CD4-positive, alpha-beta T cell treated with Interleukin-12 subunit alpha and Interleukin-12 subunit beta, for 1 hour (primary cell): ENCODE data around the gene OPN4.

Source experiments
- DNase-seq: peaks from one replicate; pipeline ENCODE4 v3.0.0-alpha.2; 2020

Gene OPN4

GRCh38 chr10:86662186-86663045 is 8.1 kb downstream of the OPN4 start:
- no peak for DNase-seq

DNA sequence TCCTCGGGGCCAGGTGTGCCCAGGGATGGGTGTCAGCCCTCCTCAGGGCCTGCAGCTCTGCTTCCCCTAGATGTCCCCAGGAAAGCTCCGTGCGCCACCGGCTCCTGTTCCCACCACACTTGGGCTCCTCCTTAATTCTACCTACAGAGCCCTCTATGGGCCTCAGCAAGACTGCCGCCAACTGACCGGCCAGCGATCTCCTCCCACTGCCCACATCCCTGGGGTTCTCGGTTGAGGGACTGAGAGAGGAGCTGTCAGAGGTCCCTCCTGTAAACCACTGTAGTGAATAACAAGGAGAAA is 8.6 kb downstream of the OPN4 start:
- DNase-seq = no peak

- DNase-seq = no peak
Observed at GRCh38 chr10:86663576-86664339, 9.4 kb downstream of the OPN4 start.

DNA sequence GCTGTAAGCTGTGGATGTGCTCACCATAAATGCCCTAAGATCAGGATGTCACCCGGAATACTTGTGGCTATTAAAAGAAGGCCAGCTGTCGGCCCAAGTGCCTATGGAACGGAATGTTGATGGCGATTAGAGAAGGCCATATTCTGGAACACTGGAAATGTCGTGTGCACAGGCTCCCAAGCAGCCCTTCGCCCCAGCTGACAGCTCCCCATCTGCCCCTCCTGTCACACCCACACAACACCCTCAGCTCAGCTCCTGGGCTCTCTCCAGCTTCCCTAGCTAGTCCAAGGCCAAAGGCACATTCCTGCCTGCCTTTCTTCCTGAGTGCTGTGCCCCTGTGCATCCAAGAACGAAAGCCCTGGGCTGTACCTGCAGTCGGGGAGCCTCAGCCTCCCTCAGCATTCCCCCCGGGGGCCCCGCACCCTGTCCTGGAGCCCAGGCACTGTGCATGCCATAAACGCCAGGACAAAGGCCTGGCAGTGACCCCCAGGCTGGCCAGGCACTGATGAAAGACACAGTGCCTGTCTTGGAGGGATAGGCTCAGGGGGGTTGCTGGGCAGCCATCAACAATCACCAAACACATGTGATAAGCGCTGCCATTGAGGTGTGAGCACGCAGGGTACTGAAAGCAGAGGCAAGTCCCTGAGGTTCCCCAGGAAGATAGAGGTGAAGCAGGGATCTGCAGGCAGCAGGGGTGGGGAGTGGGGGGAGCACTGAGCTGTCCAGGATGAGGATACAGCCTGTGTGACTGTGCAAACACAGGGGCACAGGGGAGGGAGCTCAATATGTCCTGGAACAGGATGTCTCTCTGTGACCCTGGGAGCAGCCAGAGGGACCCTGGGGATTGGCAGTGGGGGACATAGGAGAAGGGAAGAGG is 10.2 kb downstream of the OPN4 start:
- no peak for DNase-seq

DNA sequence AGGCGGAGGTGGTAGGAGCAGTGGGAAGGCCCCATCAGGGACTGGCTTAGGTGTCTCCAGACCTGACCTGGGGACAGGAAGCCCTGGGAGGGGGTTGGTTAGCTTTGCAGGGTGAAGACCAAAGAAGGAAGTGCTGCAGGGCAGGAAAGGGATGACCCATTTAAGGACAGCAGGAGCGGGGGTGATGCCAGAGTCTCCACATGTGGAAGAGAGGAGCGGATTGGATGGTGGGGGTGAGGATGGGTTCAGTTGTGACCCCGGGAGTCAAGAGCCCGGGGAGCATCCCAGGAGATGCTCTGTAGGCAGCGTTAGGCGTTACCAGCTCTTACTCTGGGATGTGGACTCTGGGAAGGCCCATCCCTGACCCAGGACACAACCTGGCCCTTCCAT is 10.9 kb downstream of the OPN4 start:
- no peak for DNase-seq

DNA sequence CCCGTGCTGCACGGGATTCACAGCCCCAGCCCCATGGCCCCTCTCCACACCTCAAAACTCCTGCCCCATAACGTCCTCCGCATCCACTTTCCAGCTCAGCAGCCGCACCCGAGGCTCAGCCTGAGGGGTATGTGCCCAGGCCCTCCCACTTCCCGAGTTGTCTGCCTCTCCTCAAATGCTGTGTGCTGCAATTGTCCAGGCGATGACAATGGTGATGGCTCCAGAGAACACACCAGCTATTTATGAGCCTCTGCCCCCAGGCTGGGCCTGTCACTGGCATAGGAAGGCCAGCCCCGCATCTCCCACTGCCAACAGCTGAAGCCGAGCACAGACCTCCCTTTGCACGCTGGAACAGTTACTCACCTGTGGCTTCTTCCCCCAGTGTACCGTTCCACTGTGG is 11.5 kb downstream of the OPN4 start:
- DNase-seq = no peak

GRCh38 chr10:86666538-86666937 is 12.2 kb downstream of the OPN4 start:
- DNase-seq = no peak

GRCh38 chr10:86667421-86668181 is 13.3 kb downstream of the OPN4 start:
- DNase-seq = no peak

- DNase-seq = no peak
Observed at GRCh38 chr10:86668297-86669165, 14.2 kb downstream of the OPN4 start, which contains the start of gene LDB3. Gene LDB3 (plus strand): TSS chr10:86668511. CDS start chr10:86668692, 181 bp downstream.

GRCh38 chr10:86670290-86670811 is 16.0 kb downstream of the OPN4 start:
- no peak for DNase-seq

DNA sequence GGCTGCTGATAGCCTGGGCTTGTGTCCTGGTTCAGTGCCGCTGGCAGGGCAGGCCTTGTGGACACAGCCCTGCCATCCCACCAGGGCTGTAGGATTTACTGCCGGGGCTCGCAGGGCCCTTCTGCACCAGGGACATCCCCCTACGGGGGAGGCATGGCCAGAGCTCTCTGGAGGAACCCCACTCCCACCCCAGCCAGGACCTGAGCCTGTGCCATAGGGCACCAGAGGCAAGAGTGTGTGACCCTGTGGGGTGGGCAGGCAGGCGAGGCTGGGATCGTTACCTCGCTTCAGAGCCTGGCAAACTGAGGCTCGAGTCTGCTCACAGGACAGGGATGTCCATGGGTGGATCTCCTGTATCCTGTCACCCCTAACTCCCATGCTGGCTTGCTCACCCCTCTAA is 16.5 kb downstream of the OPN4 start:
- DNase-seq = no peak

DNA sequence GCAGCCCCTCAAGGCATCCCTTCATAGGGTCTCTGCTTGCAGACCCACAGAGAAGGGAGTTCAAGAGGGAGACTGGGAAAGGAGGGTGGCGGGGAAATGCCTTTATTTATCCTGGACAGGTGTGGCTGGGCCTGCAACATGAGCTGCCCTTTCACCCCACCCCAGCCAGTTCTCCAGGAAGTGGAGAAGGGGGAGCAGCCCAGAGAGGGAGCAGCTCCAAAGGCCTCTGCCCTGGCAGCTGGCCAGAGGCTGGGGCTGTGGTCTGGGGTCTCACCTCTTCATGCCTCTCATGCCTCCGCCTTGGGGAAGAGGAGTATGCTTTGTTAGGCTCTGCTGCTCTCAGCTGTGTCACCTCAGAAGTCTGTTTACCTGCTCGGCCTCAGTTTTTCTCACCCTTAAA is 17.1 kb downstream of the OPN4 start:
- DNase-seq = no peak

DNA sequence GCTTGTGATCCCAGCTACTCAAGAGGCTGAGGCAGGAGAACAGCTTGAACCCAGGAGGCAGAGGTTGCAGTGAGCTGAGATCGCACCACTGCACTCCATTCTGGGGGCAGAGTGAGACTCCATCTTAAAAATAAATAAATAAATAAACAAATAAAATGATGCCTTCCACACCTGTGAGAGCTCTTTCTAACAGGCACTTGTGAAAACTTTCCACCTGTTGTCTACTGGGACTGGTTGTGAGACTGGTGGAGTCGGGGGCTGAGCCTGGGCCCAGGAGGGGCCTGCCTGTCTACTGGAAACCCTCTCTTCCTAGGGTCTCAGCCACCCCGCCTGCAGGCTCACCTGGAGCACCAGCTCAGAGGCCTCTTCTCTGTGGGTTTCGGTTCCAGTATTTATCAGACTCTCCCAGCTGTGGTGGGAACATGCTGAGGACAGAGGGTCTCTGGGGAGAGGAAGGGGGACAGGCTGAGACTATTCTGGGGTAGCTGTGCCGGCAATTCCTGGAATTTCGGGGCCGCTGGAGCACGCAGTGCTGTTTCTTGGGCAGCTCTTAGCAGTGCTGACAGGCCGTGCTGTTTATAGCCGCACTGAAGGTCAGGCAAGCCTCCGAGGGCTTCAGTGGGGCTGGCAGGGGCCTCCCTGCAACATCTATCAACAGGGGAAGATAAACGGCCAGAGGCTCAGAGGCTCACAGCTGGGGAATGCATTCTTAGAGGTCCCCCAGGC is 17.8 kb downstream of the OPN4 start:
- no peak for DNase-seq

GRCh38 chr10:86673216-86673826 is 19.0 kb downstream of the OPN4 start:
- no peak for DNase-seq

DNA sequence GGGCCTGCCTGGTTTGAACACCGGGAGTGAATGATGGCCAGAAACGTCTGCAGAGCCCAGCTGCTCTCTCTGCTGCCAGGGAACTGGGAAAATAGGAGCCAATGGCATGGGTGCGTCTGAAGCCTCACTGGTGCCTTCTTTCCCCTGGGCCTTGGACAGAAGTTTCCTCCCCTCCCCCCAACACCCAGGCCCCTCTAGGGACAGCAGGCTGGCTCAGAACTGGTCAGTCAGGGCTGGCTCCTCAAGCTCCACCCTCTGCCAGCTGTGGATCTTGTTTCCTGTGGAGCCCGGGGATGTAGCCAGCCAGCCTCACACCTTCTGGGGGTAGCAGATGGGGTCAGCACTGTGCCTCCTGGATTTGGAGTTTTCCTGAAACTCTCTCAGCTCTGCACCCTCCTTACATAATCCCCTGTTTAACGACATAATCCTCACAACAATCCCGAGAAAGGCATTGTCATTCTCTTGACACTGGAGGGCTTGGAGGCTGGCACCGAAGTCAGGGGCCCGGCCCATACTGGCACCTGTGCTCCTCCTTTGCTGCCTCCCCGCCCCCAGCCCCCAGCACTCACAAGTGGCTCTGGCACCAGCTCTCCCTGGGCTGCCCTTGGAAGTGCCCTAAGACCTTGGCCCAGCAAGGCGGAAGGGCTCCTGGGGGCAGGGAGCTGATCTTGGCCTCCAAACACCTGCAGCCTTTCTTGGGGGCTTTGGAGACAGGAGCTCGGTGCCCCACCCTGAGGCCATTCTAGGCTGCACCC is 19.7 kb downstream of the OPN4 start:
- no peak for DNase-seq

- DNase-seq = no peak
Observed at GRCh38 chr10:86674912-86675311, 20.6 kb downstream of the OPN4 start.

GRCh38 chr10:86677374-86677773 is 23.0 kb downstream of the OPN4 start:
- DNase-seq = no peak

GRCh38 chr10:86678999-86679792 is 24.8 kb downstream of the OPN4 start:
- DNase-seq = no peak

GRCh38 chr10:86681047-86681446 is 26.7 kb downstream of the OPN4 start:
- no peak for DNase-seq
